HCT116 (cell line): ENCODE measurements around the gene RPS6KA6.

Experiments
- CEBPB ChIP-seq: IDR thresholded peaks from 2 replicates; pipeline ENCODE4 v1.6.1; 2012; ENCODE audit warnings: low read depth
- CTCF ChIP-seq, 3 experiments: fragments of 200-600 bp in 1 of 3; sonication (generic) in 1 of 3; IDR thresholded peaks in 2 of 3; conservative IDR thresholded peaks in 1 of 3; 2 replicates each; pipeline ENCODE4 v1.5.1; 2012 to 2017; ENCODE audit warnings: low read depth in 2 of 3, low read length in 2 of 3, antibody characterized with exemption in 1 of 3, borderline replicate concordance in 1 of 3, control low read depth in 1 of 3, mild to moderate bottlenecking in 1 of 3, mixed read lengths in 1 of 3, mixed run types in 1 of 3, moderate library complexity in 1 of 3; ENCODE audit not compliant: insufficient read depth in 1 of 3
- EGR1 ChIP-seq: IDR thresholded peaks from 2 replicates; pipeline ENCODE4 v1.6.1; 2012; ENCODE audit warnings: low read depth
- EZH2phosphoT487 ChIP-seq: fragments of 200-600 bp; IDR thresholded peaks from 2 replicates; pipeline ENCODE4 v1.6.1; 2018; ENCODE audit warnings: antibody characterized with exemption, borderline replicate concordance
- POLR2A ChIP-seq: IDR thresholded peaks from 2 replicates; pipeline ENCODE4 v1.7.0; 2011; ENCODE audit warnings: borderline replicate concordance; ENCODE audit not compliant: insufficient read depth, insufficient read length; ENCODE audit errors: extremely low read depth
- POLR2AphosphoS5 ChIP-seq: IDR thresholded peaks from 2 replicates; pipeline ENCODE4 v1.6.1; 2011; ENCODE audit warnings: mild to moderate bottlenecking, low read depth, low read length, moderate library complexity
- SP1 ChIP-seq: IDR thresholded peaks from 2 replicates; pipeline ENCODE4 v1.6.1; 2012; ENCODE audit warnings: low read depth
- ZNF274 ChIP-seq: fragments of 200-500 bp; sonication (Bioruptor generic); IDR thresholded peaks from 2 replicates; pipeline ENCODE4 v1.6.1; 2014; ENCODE audit warnings: mild to moderate bottlenecking, low read depth, low read length, inconsistent platforms
- TF ChIP-seq, protein P1 (sequence below): IDR thresholded peaks from 2 replicates; pipeline ENCODE4 v1.6.1; 2011; ENCODE audit warnings: mild to moderate bottlenecking, low read length, moderate library complexity; ENCODE audit not compliant: insufficient replicate concordance; ENCODE audit errors: extremely low read depth

DNA sequence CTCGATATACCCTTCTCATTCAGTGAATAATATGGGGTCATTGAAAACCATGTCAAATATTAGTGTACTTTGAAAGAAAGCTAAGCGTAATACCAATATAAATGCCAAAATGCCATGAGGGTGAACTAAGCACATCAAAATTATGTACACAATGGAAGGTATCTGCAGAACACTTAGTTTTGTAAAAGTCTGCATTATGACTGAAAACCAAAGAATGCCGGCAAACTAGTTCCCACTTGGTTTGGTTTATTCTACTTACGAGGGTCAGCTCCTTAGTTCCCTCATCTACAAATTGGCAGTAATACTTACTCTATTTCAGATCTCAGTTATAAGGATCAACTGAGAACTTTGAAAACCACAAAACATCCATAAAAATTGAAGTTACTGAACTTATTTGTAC, 27.3 kb downstream of the RPS6KA6 start:
- no peak for TF ChIP-seq CTCF (IDR thresholded peaks at IDR 0.05 in 2 of 3, conservative IDR thresholded peaks at IDR 0.05 in 1 of 3; ENCODE audit: borderline replicate concordance in 1 of 3, insufficient read depth in 1 of 3, low read depth in 2 of 3, low read length in 2 of 3)
- no peak for TF ChIP-seq CEBPB
- TF ChIP-seq EZH2phosphoT487 = no peak
- no peak for TF ChIP-seq EGR1
- no peak for TF ChIP-seq POLR2A
- TF ChIP-seq, protein P1, sequence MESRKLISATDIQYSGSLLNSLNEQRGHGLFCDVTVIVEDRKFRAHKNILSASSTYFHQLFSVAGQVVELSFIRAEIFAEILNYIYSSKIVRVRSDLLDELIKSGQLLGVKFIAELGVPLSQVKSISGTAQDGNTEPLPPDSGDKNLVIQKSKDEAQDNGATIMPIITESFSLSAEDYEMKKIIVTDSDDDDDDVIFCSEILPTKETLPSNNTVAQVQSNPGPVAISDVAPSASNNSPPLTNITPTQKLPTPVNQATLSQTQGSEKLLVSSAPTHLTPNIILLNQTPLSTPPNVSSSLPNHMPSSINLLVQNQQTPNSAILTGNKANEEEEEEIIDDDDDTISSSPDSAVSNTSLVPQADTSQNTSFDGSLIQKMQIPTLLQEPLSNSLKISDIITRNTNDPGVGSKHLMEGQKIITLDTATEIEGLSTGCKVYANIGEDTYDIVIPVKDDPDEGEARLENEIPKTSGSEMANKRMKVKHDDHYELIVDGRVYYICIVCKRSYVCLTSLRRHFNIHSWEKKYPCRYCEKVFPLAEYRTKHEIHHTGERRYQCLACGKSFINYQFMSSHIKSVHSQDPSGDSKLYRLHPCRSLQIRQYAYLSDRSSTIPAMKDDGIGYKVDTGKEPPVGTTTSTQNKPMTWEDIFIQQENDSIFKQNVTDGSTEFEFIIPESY = no peak
- no peak for TF ChIP-seq POLR2AphosphoS5
- no peak for TF ChIP-seq SP1
- no peak for TF ChIP-seq ZNF274
